Measurements from ENCODE around the gene CDH4.
A peak's percentile ranks its signal among the peaks of the same experiment; 100 is the strongest.
"Not testable (repeated sequence)": the region's sequence is repeated elsewhere in the genome, so short reads cannot be mapped to it uniquely, and the experiment has no call there.

CDH4 gene

DNA sequence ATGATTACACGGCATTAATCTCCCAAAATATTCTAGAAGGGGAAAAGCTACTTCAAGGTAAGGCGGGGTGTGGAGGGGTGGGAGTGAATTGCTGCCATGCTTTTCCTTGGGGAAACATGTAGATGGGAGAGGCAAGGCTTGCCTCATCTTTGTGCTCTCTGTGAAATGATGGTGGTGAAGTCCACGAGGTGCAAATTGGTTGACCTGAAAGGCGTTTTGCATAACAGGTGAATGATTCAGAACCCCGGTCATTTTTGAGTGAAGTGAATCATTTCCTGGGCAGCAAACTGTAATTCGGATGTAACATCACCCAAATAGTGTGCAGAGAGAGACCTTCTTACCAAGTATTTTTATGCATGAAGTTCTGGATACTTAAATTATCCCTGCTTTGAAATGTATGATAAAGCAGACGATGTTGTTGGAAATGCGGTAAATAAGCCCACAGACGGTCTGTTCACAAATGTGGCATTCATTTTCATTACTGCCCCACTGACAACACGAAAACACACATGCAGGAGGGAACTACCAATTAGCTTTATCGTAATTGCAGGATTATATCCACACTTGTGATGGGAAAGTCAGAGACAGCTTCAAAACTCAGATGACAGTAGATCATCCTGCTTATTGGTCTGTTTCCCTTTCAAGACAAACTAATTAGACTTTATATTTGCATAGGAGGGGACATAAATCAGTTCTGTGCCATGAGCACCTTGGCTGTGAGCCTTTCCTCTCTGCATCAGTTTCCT lies 3.0 kb downstream of the CDH4 start:
- no peak for DNase-seq

DNA sequence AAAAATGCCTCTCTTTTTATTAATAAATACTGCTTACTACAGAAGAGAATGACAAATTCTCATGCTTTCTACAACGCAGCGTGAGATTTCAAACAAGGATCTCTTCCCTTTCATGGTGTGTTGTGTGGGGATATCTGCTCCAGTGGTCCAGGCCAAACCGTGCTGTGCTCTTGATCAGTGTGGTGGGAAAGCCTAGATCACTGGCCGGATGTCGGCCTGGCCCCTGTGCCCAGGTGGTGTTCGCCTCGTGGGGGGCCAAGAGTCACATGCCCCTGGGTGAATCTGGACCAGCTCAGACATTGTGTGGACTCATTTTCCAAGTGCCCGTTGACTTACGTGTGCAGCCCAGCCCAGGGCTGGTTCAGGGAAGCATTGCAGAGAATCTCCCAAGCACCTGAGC lies 4.3 kb downstream of the CDH4 start:
- no peak for DNase-seq

DNA sequence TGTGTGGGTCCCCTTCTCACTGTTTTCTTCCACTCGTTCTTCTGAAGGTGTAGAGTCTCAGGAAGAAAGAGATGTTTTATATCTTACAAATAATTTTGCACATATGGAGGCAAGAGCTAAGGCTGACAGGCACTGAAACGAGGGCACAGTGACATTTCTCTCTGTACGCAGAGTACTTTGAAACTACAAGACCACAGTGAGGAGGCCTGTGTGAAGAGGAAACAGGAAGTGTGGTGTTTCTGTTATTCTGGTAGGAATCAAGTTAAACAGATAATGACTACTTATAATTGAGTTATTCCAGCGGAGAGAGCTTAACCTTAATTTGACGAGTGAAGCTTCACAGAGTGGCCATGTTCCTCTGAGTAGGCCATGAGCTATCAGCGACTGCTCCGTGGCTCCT lies 4.8 kb downstream of the CDH4 start:
- no peak for DNase-seq

DNA sequence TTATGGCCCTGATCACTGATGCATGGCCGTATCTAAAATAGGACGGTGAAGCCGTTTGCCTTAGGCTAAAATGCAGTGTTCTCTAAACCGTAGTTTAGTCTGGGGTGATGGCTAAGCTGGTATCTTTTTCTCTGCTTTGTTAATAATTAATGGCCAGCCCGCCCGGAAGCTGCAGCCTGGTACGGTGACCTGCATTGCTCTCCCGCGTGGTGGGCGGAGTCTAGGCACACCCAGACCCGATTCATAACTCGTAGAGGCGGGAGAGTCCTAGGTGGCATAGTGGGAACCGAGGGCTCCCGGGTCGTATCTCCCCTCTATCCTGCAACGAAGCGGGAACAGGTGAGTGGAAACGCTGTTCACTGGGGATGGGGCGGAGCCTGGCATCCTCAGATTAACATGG lies 5.5 kb downstream of the CDH4 start:
- no peak for DNase-seq

DNA sequence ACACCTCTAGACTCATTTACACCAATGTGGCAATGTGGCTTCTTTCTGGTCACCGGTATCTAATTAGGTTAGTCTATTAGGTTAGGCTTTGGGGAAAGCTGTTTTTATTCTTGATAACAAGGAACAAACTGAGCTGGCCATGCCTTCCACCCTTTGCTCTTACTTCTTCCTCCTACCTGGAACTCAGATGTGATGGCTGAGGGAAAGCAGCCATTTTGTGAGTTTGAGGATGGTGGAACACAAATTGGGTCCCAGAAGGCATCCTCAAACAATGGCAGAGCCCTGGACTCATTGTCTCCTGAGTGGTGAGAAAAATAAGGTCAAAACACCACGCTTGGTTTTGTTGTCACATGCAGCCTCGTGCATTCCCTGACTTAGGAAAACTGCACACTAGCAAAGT lies 7.7 kb downstream of the CDH4 start:
- DNase-seq: no peak

DNA sequence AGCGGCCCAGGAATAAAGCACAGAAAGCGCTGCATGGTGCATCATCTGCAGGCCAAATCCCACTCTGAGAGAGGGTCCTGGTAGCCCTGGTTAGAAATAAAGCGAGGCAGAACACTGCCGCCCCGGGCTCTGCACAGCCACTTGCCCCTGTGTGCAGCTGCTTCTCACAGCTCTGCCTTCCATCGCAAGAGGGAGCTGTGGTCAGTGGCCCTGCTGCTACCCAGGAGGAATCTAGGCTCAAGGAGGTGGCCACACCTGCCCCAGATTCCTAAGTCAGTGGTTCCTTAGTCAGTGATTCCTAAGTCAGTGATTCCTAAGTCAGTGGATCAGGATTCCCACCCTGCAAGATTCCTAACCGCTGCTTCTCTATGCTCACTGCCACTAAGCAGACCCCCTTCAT lies 8.8 kb downstream of the CDH4 start:
- DNase-seq: no peak

DNA sequence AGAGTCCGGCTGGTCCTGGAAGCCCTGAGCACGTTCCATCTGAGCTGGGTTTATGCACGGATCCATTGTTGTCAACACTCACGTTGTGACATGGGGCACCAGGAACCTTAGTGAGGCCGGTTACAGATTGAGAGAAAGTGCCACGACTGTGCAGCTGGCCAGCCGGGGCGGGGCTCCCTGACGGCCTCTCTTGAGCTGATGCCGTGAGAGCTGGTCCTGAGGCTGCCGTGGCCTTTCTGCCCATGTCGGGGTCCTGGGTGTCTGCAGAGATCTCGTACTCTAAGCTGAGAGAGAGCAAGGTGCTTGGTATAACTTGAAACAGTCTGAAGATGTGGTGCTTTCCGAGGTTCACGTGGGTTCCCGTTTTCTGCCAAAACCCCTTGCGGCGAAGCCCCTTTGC lies 10.0 kb downstream of the CDH4 start:
- DNase-seq: no peak

DNA sequence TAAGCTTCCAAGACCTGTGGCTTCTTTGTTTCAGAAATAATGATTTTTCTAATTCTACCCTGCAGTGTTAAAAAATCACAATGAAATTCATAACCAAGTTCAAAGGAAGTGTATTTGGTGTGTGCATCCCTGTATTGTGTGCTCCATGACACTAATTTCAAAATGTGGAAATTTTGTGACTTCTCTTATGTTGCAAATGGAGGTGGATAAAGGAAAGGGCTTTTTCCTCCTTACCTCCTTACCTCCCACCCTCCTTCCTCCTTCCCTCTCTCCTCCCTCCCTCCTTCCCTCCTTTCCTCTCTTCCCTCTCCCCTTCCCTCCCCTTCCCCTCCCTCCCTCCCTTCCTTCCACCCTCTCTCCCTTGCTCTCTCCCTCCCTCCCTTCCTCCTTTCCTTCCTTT lies 10.5 kb downstream of the CDH4 start:
- DNase-seq: no peak

DNA sequence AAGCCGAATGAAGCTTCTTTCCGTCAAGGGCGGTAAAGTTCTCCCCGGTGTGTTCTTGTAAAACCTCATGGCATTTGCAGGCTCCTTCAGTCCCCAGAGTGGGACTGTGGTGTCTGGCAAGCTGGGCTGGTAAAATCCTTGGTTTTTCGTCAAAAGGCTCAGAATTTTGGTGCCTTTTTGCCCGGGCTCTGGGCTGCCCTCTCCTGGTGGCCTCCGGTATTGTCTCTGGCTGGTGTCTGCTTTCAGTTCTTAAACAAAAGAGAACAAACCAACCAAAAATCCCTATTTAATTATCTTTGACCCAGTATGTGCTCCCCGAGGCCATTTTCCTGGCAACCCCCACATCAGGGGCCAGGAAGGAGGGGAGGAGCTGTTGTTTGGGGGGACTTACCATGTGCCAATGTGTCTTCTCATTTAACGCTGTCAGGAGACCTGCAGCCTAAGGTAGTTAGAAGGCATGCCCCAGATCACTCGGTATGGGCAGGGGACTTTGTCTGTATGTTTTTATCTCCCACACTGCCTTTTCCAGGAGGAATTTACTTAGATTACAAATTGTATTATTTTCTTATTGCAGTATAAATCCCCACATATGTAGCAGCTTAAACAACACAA lies 11.1 kb downstream of the CDH4 start:
- DNase-seq: peak in 1 of 2 experiments; percentile 11

DNA sequence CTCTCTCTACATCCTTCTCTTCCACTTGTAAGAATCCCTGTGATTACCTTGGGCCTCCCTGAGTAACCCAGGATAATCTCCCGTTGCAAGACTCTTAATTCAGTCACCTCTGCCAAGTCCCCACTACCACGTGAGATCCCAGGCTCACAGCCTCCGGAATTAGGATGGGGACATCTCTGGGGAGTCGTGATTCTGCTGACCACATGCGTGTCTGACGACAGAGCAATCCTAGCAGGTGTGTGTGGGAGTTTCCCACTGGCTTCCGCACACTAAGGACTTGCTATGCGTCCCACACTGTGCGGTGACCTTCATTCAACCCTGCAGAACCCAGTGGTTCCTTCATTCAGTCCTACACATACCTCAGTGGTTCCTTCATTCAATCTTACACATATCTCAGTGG lies 11.9 kb downstream of the CDH4 start:
- DNase-seq: no peak

DNA sequence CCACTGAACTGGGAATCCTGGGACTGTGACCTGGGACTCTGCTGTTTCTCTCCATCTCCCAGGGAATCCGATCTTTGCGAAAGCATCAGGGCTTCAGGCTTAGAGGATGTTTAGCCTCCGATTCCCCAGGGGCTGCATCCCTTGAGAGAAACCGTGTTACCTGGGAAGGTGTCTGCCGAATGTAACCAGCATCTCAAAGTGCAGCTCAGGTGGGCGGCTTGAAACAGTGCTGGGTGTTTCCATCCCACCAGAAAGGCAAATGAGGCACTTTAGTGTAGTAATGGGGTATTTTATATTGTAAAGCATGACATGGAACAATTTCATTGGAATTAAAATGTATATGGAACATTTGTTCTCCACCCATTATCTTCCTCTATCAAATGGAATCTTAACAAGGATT lies 15.2 kb downstream of the CDH4 start:
- no peak for DNase-seq

DNA sequence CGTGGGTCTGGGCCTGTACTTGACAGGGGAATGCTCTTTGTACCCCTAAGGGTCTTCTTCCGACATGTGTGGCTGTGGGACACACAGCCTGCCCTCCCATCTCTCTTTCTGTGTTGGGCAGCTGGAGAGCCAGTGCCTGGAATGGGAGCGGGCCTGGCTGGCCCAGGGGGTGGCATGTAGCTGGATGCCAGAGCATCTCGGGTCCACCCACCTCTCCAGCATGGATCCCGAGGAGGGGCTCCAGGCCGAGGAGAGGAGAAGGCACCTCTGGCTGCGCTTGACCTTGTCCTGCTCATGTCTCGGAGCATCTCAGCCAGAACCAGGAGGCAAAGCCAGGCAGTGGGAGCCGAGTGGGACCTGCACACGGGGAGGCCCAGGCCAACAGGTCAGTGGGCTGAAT lies 16.0 kb downstream of the CDH4 start:
- no peak for DNase-seq

DNA sequence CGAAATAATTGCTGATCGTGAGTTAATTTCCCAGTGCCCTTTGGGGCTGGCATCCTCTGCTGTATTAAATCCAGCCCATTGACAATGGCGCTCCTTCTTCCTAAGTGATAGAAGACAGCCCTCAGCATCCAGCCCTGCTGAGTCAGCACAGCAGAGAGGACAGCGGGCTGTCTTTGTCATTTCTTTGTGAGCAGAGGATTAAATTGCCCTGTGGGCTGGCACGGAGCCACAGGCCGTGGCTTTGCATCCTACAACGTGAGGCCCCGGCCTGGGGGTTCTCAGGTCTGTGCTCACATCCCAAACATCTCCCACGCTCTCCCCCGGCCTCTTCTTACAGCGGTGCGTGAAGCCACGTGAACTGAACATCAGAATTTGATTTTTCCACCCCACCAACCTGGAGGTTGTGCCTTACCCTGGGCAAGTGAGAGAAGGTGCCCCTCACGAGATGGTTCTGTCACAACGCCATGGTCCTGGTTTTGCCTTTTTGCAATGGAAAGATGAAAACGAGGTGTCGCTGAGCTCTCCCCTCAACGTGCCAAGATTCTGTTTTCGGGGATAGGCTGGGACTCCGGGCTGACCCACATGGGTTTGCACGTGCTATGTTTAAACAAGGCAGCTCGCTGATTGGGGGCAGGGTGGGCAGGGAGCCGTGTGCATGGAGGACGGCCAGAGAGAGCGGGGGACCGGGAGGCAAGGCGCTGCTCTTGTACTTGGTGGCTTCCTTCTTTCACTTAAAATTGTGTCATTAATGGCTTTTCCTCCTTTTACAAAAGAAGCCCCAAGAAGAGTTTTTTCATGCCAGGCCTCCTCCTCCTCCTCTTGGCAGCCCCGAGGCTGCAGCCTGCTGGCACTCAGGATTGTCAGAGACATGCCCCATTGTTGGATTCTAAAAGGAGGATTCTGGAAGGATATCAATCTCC lies 19.5 kb downstream of the CDH4 start:
- no peak for DNase-seq

DNA sequence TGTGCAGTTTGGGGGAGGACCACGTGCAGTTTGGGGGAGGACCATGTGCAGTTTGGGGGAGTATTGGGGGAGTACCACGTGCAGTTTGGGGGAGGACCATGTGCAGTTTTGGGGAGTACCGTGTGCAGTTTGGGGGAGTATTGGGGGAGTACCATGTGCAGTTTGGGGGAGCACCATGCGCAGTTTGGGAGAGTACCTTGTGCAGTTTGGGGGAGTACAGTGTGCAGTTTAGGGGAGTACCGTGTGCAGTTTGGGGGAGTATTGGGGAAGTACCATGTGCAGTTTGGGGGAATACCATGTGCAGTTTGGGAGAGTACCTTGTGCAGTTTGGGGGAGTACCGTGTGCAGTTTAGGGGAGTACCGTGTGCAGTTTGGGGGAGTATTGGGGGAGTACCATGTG lies 21.0 kb downstream of the CDH4 start:
- DNase-seq: not testable (repeated sequence)

DNA sequence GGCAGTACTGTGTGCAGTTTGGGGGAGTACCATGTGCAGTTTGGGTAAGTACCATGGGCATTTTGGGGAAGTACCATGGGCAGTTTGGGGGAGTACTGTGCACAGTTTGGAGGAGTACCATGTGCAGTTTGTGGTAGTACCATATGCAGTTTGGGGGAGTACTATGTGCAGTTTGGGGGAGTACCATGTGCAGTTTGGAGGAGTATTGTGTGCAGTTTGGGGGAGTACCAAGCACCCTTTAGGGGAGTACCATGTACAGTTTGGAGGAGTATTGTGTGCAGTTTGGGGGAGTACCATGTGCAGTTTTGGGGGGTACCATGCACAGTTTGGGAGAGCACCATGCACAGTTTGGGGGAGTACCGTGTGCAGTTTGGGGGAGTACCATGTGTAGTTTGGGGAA lies 21.6 kb downstream of the CDH4 start:
- not testable (repeated sequence) for DNase-seq

DNA sequence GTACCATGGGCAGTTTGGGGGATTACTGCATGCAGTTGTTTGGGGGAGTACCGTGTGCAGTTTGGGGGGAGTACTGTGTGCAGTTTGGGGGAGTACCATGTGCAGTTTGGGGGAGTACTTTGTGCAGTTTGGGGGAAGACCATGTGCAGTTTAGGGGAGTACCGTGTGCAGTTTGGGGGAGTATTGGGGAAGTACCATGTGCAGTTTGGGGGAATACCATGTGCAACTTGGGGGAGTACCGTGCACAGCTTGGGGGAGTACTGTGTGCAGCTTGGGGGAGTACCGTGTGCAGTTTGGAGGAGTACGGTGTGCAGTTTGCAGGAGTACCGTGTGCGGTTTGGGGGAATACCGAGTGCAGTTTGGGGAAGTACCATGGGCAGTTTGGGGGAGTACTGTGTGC lies 22.3 kb downstream of the CDH4 start:
- DNase-seq: no peak

DNA sequence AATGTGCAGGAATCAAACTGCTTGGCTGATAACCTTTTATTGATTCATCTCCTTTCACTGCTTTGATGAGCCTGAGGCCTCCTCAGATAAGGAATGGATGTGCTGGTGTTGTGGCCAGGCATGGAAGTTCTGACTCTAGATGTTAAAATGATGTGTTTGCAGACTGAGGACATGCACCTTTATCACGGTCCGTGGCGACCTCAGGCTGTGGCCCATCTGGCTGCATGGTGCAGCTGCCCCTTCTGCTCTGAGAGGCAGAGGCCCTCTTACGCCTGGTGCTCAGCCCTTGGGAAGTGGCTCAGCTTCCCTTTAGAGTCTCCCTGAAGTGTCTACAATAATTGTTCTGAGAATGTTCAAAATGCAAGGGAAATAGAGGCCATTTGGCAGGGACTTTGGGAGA lies 26.2 kb downstream of the CDH4 start:
- DNase-seq: no peak

DNA sequence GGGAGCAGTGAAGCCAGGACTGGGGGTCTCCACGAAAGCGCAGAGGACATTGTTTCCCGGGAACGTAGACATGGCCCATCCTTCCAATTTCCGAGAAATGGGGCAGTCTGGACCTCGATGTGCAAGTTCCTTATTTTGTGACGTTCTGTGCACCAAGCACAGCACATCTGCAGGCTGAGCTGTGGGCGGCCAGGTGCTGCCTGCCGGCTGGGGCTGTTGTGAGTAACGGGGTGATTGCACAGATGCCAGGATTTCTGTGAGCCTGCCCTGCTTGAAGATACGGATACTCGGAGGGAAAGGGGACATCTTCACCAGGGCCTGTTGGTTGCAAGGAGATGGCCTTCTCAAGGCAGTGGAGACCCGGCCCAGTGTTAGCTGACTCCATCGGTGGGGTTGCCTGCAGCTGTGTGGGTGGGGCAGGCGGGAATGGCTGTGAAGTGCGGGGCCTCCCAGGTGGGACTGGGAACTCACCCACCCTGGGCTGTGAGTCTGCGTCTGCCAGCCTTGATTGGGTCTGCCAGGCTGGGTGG lies 27.6 kb downstream of the CDH4 start:
- DNase-seq: no peak

DNA sequence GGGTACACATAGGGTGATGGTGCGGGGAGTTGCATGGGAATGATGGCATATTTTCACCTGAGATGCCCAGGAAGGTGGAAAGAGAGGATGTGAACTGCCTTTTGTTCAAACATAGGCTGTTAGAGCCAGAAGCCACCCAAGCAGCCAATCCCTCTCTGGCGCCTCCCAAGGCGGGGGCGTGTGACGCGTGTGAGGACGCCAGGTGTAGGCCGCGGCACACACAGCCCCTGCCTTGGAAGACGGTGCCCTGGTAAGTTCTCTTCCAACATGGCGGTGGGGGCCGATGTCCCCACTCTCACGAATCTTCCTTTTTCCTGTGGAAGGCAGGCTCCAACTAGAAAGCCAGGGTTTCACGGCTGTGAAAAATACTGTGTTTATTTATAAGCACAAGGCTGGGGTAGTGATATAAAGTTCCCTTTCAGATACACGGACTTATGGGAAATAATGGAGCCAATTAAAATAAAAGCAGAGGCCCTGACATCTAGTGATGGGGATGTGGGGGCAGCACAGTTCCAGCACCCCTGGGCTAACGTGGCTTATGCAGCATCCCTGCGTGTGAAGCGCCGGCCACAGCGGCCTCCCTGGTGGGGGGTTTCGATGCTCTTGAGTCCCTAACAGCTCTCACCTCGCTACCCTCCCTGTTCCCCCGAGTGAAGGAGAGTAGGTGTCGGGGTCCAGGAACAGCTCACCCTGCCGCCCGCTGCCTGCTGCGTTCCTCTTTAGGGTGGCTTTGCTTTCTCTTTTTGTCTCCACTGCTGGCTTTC lies 28.3 kb downstream of the CDH4 start:
- no peak for DNase-seq

DNA sequence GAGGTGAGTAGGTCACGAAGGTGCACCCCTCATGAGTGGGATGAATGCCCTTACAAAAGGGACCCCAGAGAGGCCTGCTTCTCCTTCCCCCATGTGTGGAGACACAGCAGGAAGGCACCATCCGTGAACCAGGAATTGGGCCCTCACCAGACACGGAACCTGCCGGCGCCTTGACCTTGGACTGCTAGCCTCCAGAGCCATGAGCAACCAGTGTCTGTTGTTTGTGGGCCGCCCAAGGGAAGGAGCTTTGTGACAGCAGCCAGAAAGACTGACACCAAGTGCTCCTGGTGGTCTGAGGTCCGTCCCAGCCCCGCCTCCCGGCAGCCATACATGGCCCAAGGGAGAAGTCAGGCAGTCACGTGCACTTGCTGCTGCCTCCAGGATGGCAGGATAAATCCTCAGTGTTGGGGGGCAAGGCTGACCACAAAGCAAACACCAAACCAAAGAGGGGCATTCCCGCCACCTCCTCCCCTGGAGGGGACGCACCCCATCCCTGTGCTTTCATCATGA lies 29.3 kb downstream of the CDH4 start:
- DNase-seq: no peak

DNA sequence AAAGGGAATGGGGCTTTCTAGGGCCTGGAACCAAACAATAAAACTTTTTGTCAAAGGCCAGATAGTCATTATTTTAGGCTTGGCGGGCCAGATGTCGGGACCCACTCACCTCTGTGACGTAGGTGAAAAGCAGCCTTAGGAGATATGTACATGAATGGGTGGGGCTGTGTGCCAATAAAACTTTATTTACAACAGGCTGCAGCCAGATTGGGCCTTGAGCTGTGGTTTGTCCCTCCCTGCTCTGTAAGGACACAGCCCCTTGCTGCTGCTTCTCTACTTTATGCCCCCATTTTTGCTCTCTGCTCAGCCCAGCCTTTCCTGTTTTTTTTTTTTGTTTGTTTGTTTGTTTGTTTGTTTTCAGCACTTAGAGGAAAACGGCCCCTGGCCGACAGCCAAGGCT lies 32.7 kb downstream of the CDH4 start:
- DNase-seq: no peak

DNA sequence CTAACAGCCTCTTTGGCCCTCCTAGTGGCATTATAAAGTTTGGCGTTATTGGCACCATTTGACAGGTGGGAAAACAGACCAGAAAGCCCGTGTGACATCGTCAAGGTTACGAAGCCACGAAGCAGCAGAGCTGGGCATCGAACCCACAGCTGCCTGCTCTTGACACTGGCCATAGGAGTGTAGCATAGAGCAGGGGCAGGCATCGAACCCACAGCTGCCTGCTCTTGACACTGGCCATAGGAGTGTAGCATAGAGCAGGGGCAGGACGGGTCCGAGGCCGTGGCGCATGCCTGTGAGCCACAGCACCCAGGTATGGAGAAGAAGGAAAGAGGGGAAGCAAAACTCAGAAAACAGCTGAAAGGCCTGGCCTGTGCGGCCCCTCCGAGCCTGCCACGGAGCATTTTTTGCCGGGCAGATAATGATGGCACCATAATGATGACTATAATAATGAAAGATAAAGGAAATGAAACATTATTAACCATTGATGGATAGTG lies 33.1 kb downstream of the CDH4 start:
- DNase-seq: no peak

DNA sequence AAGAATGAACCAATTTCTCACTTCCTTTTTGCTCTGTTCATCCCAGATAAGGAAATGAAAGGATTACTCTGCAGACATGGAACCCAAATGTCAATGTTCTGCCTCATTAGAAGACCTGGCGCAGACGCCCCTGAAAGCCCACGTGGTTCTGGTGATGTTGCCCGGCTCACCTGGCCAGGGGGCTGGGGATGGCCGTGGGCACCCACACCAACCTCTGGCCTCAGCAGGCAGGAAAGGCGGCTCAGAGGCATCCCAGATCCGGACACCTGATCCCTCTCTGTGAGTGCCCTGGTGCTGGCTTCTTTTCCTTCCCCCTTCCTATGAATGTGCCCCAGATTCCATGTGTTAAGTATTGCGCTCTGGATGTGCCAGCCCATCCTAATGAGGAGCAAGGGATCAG lies 33.6 kb downstream of the CDH4 start:
- no peak for DNase-seq
